ENCODE results near the gene CARD9.

- TF ChIP-seq EZH2 (IDR thresholded peaks at IDR 0.05) = no peak
- TF ChIP-seq, protein P1, sequence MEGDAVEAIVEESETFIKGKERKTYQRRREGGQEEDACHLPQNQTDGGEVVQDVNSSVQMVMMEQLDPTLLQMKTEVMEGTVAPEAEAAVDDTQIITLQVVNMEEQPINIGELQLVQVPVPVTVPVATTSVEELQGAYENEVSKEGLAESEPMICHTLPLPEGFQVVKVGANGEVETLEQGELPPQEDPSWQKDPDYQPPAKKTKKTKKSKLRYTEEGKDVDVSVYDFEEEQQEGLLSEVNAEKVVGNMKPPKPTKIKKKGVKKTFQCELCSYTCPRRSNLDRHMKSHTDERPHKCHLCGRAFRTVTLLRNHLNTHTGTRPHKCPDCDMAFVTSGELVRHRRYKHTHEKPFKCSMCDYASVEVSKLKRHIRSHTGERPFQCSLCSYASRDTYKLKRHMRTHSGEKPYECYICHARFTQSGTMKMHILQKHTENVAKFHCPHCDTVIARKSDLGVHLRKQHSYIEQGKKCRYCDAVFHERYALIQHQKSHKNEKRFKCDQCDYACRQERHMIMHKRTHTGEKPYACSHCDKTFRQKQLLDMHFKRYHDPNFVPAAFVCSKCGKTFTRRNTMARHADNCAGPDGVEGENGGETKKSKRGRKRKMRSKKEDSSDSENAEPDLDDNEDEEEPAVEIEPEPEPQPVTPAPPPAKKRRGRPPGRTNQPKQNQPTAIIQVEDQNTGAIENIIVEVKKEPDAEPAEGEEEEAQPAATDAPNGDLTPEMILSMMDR (IDR thresholded peaks at IDR 0.05) = no peak
These were observed 37.9 kb downstream of the CARD9 start for GRCh38 chr9:136335296-136336155.

Measured in neural progenitor cell (in vitro differentiated cells).